ENCODE measurements around the gene GAB3.

- no peak for TF ChIP-seq IRF3 (IDR thresholded peaks at IDR 0.05; ENCODE audit: low read depth, low read length)
- no peak for TF ChIP-seq GABPA (IDR thresholded peaks at IDR 0.05; ENCODE audit: low read depth)
- TF ChIP-seq RFX5 (IDR thresholded peaks at IDR 0.05; ENCODE audit: low read length), result no peak
- TF ChIP-seq POLR2AphosphoS5 (IDR thresholded peaks at IDR 0.05; ENCODE audit: low read depth, low read length), result no peak
- no peak for TF ChIP-seq MAX (IDR thresholded peaks at IDR 0.05; ENCODE audit: low read depth)
Measured at GRCh38 chrX:154775419-154776349, 24.8 kb upstream of the GAB3 start.

Data from SK-N-SH (cell line).